GM12873 (cell line): Measurements from ENCODE around the gene HSD3B7.

ENCODE experiments used
- CTCF ChIP-seq: IDR thresholded peaks from 2 replicates; pipeline ENCODE4 v1.5.1; 2012; ENCODE audit warnings: low read depth, mild to moderate bottlenecking, moderate library complexity, low read length, control low read depth; ENCODE audit not compliant: insufficient read depth; ENCODE audit errors: missing control alignments

Gene HSD3B7

GRCh38 chr16:31007684-31008083 lies 22.7 kb downstream of the HSD3B7 start:
- TF ChIP-seq CTCF = no peak

- no peak for TF ChIP-seq CTCF
Measured at GRCh38 chr16:31008149-31008548, 23.1 kb downstream of the HSD3B7 start.

GRCh38 chr16:31008551-31008950 lies 23.5 kb downstream of the HSD3B7 start:
- TF ChIP-seq CTCF = no peak

GRCh38 chr16:31009120-31009519 lies 24.1 kb downstream of the HSD3B7 start:
- TF ChIP-seq CTCF = no peak

GRCh38 chr16:31009894-31010584 lies 25.0 kb downstream of the HSD3B7 start:
- TF ChIP-seq CTCF = no peak

- no peak for TF ChIP-seq CTCF
Measured at GRCh38 chr16:31010585-31011325, 25.7 kb downstream of the HSD3B7 start, which contains the start of gene STX1B. Gene STX1B (minus strand): TSS chr16:31010638. CDS start chr16:31010396, 242 bp downstream.

GRCh38 chr16:31016018-31016417 lies 31.0 kb downstream of the HSD3B7 start:
- peak; percentile 9 for TF ChIP-seq CTCF
